Fibroblast of lung (primary cell): Measurements from ENCODE around the gene HSF5.

Experiments
- EZH2 ChIP-seq: IDR thresholded peaks from 2 replicates; pipeline ENCODE4 v1.5.1; 2012; ENCODE audit warnings: low read length, control low read depth, mild to moderate bottlenecking; ENCODE audit errors: missing control alignments
- TF ChIP-seq, protein P1 (sequence below), 2 donors: IDR thresholded peaks in 1 of 2; conservative IDR thresholded peaks in 1 of 2; 1 replicate in 1 of 2; 2 replicates in 1 of 2; pipeline ENCODE4 v1.5.1; 2011 to 2012; ENCODE audit warnings: low read length in 2 of 2, control low read depth in 1 of 2, inconsistent platforms in 1 of 2, low read depth in 1 of 2, mild to moderate bottlenecking in 1 of 2

- TF ChIP-seq, protein P1, sequence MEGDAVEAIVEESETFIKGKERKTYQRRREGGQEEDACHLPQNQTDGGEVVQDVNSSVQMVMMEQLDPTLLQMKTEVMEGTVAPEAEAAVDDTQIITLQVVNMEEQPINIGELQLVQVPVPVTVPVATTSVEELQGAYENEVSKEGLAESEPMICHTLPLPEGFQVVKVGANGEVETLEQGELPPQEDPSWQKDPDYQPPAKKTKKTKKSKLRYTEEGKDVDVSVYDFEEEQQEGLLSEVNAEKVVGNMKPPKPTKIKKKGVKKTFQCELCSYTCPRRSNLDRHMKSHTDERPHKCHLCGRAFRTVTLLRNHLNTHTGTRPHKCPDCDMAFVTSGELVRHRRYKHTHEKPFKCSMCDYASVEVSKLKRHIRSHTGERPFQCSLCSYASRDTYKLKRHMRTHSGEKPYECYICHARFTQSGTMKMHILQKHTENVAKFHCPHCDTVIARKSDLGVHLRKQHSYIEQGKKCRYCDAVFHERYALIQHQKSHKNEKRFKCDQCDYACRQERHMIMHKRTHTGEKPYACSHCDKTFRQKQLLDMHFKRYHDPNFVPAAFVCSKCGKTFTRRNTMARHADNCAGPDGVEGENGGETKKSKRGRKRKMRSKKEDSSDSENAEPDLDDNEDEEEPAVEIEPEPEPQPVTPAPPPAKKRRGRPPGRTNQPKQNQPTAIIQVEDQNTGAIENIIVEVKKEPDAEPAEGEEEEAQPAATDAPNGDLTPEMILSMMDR (conservative IDR thresholded peaks at IDR 0.05 in 1 of 2, IDR thresholded peaks at IDR 0.05 in 1 of 2; ENCODE audit: low read depth in 1 of 2, low read length in 2 of 2) = peak; percentile 89 to 92
- no peak for TF ChIP-seq EZH2
Observed at GRCh38 chr17:58447039-58447975, 40.9 kb downstream of the HSF5 start.
